GM12874 (cell line): ENCODE measurements around the gene SRMS.

Experiments used
- TF ChIP-seq, protein P1 (sequence below): IDR thresholded peaks from 2 replicates; pipeline ENCODE4 v1.5.1; 2011; ENCODE audit warnings: low read depth, mild to moderate bottlenecking, control low read depth, low read length, moderate library complexity; ENCODE audit not compliant: insufficient read depth

SRMS gene

DNA sequence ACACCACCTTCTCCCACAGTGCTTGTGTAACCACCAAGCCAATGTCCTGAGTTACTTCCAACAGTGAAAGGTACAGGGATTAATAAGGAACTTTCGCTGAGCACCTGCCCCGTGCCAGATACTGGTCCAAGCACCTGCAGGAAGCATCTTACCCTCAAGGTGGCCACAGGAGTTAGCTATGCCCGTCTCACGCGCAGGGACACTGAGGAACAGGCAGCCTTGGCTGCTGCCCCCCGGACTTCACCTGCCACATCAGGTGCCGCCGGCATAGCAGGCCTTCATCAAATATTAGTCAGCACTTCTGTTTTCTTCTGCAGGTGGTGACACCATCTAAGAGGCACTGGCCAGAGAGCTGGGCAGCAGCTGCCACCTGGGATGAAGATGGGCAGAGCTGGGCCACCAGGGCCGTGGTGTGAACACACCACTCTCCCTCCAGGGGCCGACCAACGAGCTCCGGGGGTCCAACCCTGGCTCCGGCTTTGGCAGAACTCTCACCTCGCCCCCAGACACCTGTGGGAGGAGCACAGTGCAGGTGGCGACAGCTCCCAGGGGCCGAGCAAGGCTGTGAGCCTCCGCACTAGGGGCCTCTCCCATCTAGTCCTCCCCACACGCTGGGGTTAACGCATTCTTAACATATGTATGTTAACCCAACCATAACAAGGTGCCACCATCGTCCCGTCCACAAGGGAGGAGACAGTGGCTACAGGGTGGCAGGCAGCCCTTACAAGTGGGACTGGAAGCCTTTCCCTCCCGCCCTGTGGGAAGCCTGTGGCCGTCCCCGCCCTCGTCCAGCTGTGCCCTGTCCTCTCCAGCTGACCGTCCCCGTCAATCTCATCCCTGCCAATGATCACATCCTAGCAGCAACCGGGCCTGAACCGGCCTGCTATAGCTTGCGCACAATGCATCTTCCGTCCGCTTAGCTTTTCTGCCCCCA is 29.9 kb downstream of the SRMS start:
- TF ChIP-seq, protein P1, sequence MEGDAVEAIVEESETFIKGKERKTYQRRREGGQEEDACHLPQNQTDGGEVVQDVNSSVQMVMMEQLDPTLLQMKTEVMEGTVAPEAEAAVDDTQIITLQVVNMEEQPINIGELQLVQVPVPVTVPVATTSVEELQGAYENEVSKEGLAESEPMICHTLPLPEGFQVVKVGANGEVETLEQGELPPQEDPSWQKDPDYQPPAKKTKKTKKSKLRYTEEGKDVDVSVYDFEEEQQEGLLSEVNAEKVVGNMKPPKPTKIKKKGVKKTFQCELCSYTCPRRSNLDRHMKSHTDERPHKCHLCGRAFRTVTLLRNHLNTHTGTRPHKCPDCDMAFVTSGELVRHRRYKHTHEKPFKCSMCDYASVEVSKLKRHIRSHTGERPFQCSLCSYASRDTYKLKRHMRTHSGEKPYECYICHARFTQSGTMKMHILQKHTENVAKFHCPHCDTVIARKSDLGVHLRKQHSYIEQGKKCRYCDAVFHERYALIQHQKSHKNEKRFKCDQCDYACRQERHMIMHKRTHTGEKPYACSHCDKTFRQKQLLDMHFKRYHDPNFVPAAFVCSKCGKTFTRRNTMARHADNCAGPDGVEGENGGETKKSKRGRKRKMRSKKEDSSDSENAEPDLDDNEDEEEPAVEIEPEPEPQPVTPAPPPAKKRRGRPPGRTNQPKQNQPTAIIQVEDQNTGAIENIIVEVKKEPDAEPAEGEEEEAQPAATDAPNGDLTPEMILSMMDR: no peak

DNA sequence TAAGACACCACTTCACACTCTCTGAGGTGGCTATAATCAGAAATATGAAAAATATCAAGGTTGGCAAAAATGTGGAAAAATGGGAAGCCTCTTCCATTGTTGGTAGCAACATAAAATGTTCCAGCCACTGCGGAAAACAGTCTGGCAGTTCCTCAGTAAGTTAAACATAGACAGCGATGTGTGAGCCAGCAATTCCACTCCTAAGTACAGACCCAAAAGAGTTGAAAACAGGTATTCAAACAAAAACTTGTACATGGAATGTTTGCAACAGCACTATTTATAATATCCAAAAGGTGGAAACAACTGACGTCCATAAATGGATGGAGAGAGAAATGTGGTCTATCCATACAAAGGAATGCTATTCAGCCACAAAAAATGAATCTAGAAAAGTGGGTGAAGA is 34.3 kb downstream of the SRMS start:
- TF ChIP-seq, protein P1: no peak

DNA sequence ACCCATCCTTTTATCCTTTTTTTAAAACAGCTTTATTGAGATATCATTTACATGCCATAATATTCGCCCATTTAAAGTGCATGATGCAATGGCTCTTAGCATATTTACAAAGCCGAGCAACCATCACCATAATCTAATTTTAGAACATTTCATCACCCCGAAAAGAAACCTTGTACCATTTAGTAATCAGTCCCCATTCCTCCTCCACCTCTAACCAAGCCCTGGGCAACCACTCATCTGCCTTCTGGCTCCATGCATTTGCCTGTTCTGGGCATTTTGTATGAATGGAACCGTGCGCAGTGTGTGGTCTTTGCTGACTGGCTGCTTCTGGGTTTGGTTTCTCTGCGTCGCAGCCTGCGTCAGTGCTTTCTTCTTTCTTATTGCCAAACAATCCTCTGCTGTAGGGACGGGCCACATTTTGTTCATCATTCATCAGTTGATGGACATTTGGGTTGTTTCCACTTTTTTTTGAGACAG is 38.4 kb downstream of the SRMS start:
- TF ChIP-seq, protein P1: no peak

DNA sequence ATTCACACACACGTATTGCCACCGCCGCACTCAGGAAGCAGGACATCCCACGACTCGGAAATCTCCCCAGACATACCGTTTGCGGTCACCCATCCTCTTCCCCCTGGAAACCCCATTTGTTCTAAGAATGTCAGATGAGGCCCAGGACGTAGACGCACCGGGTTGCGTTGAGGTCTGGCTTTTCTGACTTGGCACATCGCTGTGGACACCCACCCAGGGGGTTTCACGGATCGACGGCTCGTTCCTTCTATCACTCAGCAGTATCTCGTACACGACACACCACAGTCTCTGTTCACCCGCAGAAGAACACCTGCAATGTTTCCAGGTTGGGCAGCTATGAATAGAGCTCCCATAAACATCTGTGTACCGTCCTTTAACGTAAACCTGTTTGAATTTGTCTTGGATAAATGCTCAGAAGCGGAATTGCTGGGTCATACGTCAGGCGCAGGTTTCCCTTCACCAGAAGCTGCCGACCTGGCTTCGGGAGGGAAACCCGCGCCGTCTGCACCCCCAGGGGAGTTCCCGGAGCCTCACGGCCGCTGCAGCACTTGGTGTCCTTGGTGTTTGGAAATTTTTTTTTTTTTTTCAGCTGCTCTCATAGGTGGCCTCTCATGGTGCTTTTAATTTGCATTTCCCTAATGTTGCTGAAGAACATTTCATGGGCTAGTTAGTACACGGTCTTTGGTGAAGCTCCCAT is 39.3 kb downstream of the SRMS start:
- TF ChIP-seq, protein P1: no peak

DNA sequence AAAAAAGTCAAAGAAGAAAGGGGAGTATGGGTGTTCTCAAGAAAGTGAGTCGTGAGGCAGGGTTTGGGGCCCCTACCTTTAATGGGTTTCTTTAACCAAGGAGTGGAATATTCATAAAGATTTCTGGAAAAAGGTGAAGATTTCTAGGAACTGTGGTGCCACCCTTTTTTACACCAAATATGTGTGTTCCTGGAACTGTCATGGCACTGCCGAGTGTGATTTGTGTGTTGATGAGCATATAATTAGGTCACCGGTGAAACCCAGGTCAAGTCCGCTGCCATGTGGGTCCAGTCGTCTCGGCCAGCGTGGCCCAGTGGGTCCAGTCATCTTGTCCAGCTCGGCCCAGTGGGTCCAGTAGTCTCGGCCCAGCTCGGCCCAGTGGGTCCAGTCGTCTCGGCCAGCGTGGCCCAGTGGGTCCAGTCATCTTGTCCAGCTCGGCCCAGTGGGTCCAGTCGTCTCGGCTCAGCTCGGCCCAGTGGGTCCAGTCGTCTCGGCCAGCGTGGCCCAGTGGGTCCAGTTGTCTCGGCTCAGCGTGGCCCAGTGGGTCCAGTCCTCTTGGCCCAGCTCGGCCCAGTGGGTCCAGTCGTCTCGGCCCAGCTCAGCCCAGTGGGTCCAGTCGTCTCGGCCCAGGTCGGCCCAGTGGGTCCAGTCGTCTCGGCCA is 40.3 kb downstream of the SRMS start:
- TF ChIP-seq, protein P1: no peak

DNA sequence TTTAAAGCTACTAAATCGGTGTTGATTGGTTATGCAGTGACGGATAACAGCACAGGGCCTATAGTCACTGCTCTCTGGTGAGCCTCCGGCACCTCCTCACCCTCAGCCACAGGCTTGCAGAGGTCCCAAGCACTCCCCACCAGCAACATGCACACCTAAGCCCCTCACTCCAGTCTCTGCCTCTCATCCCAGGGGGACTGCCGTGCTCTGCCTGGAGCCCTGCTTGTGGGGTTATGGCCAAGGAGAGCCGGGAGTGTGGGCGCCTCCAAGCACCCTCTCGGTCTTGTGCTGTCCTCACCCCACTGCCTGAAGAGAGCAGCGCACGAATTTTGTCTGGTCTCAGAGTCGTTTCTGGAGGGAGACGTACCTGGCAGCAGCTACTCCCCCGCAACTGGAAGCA is 41.8 kb downstream of the SRMS start:
- TF ChIP-seq, protein P1: no peak

DNA sequence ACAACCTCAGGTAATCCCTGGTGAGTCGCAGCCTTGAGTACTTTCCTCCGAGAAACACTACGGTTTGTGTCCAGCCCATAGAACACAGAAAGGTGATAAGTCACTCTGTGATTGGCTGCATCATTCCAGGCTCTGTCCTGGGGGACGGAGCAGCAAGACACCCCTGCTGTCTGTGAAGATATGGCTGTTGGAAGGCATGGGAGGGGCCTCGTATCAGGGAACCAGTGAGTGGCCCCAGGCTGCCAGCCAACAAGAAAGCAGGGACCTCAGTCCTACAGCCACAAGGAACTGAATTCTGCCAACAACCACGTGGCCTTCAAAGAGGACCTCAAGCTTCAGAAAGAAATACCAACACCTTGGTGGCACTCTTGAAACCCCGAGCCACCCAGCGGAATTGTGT is 42.3 kb downstream of the SRMS start:
- TF ChIP-seq, protein P1: no peak
